ENCODE data around the gene USP16. TPM values are rescaled to one million over a fixed set of nuclear protein-coding genes. Genes with fewer than 3 reads are reported as not detected.

The USP16 gene
- total and polyA plus RNA-seq, 5 experiments from 2014 or later = 20.0 to 62.6 (median 21.9) TPM

DNA sequence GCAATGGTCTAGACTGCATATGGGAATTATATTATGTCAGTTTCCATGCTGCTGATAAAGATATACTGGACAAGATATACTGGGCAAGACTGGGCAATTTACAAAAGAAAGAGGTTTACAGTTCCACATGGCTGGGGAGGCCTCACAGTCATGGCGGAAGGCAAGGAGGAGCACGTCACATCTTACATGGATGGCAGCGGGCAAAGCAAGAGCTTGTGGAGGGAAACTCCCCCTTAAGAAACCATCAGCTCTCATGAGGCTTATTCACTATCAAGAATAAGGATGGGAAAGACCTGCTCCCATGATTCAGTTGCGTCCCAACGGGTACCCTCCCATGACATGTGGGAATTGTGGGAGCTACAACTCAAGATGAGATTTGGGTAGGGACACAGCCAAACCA lies 27.8 kb downstream of the USP16 start:
- ATAC-seq (no peak), DNase-seq (no peak)
- POLR2A ChIA-PET = no interaction called here
- Mint-ChIP-seq H3K36me3 (peaks cover 0 to 21% (median 21%) of the 10 kb centered on the region in 3 donors), H3K4me1 (peaks cover 0 to 6% (median 1%) of the 10 kb centered on the region in 4 donors), H3K9me3 (no peaks in the 10 kb centered on the region), H3K27me3 (no peaks in the 10 kb centered on the region), H3K27ac (no peak overlapping the region), H3K4me3 (no peak overlapping the region)

DNA sequence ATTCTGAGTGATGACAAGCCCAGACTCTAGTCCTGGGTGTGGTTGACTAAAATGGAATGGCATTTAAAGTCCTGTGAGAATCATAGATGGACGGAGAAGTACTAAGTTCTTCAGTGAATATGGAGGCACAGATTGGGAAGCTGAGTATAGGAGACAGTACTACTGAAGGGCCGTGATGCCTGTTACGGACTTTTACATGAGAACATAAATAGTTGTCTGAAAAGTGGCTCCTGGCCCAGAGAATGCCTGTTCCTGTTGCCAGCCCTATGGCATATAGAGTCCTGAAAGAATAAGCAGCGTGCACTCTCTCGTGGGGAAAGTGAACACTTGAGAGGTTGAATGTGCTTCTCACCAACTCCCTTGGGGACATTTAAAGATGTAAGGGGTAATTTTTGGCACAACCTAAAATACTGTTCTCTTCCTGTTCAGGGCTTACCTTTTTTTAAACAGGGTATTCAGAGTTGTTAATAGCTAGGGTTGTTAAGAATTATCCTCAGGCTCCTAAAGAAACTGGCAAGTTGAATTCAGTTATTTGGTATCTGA lies 28.6 kb downstream of the USP16 start:
- no peaks in the 10 kb centered on the region for H3K4me1 Mint-ChIP-seq
- H3K4me3 Mint-ChIP-seq = no peak overlapping the region
- H3K27me3 Mint-ChIP-seq = no peaks in the 10 kb centered on the region
- no peak for DNase-seq
- peak in 1 of 2 donors; percentile 6 for ATAC-seq
- H3K27ac Mint-ChIP-seq = peak overlapping the region in 3 of 10 donors; percentile 7 to 21 (median 13)
- no peaks in the 10 kb centered on the region for H3K9me3 Mint-ChIP-seq
- POLR2A ChIA-PET = no interaction called here
- H3K36me3 Mint-ChIP-seq = peaks cover 0 to 21% (median 21%) of the 10 kb centered on the region in 3 donors

DNA sequence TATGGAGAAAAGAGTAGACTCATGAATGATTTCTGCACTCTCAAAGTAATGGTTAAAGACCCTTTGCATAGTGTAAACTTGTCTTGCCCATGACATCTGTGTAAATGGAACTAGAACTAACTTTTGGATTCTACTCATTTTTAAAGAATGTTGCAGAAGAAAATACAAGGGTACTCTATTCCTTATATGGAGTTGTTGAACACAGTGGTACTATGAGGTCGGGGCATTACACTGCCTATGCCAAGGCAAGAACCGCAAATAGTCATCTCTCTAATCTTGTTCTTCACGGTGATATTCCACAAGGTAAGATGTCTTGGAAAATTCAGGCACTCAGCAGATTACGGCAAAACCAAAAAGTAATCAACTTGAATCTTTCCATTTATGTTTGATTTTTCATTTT lies 29.2 kb downstream of the USP16 start:
- H3K27ac Mint-ChIP-seq = peak overlapping the region in 3 of 10 donors; percentile 13 to 53 (median 25)
- peaks cover 0 to 27% (median 19%) of the 10 kb centered on the region in 3 donors for H3K36me3 Mint-ChIP-seq
- DNase-seq (no peak), ATAC-seq (no peak)
- no peaks in the 10 kb centered on the region for H3K27me3 Mint-ChIP-seq
- no peaks in the 10 kb centered on the region for H3K4me1 Mint-ChIP-seq
- POLR2A ChIA-PET = no interaction called here
- H3K4me3 Mint-ChIP-seq = no peak overlapping the region
- no peaks in the 10 kb centered on the region for H3K9me3 Mint-ChIP-seq

DNA sequence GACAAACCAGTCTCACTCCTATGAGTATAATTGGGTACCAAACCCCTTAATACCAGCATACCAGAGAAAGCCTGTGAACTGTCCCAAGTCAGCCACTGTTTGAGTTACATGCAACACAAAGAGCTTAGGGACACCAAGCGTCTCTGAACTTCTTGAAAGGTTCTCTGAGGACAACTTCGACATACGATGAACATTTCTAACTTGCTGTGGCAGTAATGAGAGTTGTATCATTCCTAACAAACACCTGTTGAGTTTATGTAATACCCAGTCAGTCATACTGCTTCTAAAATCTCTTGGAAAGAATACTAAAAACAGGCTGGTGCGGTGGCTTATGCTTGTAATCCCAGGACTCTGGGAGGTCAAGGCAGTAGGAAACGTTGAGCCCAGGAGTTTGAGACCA lies 30.6 kb downstream of the USP16 start:
- no peak overlapping the region for H3K4me3 Mint-ChIP-seq
- no peaks in the 10 kb centered on the region for H3K4me1 Mint-ChIP-seq
- H3K36me3 Mint-ChIP-seq = peaks cover 0 to 38% (median 11%) of the 10 kb centered on the region in 3 donors
- no peaks in the 10 kb centered on the region for H3K9me3 Mint-ChIP-seq
- H3K27me3 Mint-ChIP-seq = no peaks in the 10 kb centered on the region
- peak overlapping the region in 4 of 10 donors; percentile 15 to 85 (median 34) for H3K27ac Mint-ChIP-seq
- ATAC-seq = peak; percentile 8 to 34
- DNase-seq = no peak
- POLR2A ChIA-PET = no interaction called here

DNA sequence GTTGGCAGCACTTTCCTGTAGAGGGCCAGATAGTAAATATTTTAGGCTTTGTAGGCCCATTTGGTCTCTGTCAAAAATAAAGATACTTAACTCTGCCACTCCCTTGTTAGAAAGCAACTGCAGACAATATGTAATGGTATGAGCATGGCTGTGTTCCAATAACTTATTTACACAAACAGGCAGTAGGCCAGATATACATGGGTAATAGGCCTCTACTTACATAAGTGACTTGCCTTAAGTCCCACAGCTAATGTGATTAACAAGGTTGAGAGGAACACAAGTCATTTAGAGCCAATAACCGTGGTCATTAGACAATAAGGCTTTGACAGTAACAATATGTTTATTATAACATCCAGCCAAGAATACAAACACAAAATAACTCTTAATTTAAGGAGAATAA lies 31.5 kb downstream of the USP16 start:
- peaks cover 2 to 46% (median 13%) of the 10 kb centered on the region in 3 donors for H3K36me3 Mint-ChIP-seq
- no peaks in the 10 kb centered on the region for H3K9me3 Mint-ChIP-seq
- H3K4me1 Mint-ChIP-seq = no peaks in the 10 kb centered on the region
- POLR2A ChIA-PET = no interaction called here
- ATAC-seq (no peak), DNase-seq (no peak)
- H3K27me3 Mint-ChIP-seq = no peaks in the 10 kb centered on the region
- no peak overlapping the region for H3K4me3 Mint-ChIP-seq
- peak overlapping the region in 2 of 10 donors; percentile 13 to 37 for H3K27ac Mint-ChIP-seq

DNA sequence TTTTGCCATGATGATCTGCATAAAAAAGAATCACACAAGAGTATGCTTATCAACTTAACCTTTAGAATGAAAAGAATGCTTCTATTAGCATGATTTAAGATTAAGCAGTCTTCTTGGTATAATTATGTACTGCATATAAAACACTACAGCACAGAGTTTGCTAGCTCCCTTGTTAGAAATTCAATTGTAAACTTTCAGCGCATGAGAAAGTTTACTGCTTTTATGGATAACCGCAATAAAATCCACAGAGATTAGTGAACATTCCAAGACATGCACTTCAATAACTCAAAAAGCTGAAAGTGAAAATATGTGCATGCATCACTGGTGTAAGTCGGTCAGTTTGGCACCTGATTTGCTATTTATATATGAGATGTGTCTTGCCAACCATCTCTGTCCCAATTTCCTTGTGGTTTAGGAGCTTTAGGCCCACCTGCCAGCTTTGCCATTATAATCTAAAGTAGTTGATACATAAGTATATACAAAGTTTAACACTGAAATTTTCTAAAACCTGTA lies 32.1 kb downstream of the USP16 start:
- POLR2A ChIA-PET = no interaction called here
- Mint-ChIP-seq H3K9me3 (no peaks in the 10 kb centered on the region), H3K27me3 (no peaks in the 10 kb centered on the region), H3K4me1 (no peaks in the 10 kb centered on the region), H3K27ac (peak overlapping the region in 3 of 10 donors; percentile 13 to 56 (median 37)), H3K4me3 (no peak overlapping the region), H3K36me3 (peaks cover 6 to 52% (median 18%) of the 10 kb centered on the region in 3 donors)
- DNase-seq = no peak
- ATAC-seq = no peak

DNA sequence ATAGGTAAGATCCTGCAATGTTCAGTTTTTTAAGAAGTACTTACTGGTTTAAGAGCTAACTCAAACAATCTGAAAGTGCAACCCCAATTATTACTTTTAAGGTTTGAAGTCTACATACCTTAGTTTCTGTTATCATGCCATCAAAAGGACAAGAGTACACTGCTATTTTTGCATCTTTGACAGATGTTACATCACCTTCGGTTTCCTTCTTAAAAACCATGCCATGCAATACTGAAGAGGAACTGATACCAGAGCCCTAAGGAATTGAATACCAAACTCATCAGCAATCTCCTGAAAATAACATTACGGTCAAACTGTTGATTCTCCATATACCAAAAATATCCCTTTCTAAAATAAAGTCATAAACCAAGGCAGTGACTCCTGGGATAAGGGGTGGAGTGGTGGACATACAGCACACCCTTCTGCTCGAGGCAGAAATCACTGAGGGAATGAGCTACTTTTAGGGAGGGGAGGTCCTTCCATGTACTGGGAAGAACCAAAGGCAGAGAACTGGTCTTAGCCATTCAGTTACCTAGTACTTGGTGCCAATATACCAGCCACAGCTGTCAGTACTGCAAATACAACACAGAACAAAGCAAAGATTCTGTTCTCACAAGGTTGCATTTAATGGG lies 40.5 kb downstream of the USP16 start:
- Mint-ChIP-seq H3K27ac (peak overlapping the region in 4 of 10 donors; percentile 27 to 69 (median 40)), H3K4me3 (no peak overlapping the region), H3K9me3 (no peaks in the 10 kb centered on the region), H3K4me1 (peaks cover 2 to 17% (median 9%) of the 10 kb centered on the region in 4 donors), H3K27me3 (no peaks in the 10 kb centered on the region), H3K36me3 (peaks cover 15 to 92% (median 32%) of the 10 kb centered on the region in 3 donors)
- DNase-seq (no peak), ATAC-seq (no peak)
- POLR2A ChIA-PET = interaction anchor here (0.6 kb wide), 1 partner anchor 40 kb away, joined by 3 read pairs; the partner anchor contains the start of gene USP16

DNA sequence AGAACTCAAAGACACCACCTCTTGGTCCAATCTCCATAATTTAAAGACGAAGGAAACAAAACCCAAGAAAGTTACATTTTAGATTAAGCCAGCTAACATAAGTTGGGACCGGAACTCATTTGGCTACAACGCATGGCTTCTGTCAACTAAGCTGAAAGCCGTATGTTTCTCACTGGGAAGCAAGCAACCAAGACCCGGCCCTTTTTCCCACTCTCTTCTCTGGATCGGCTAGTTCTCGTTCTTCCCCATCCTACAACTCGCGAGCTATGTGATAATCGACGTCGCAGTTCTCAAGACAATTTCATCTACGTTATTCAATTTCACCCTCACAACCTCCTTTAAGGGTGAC lies 48.4 kb downstream of the USP16 start:
- DNase-seq (no peak), ATAC-seq (no peak)
- no peaks in the 10 kb centered on the region for H3K27me3 Mint-ChIP-seq
- POLR2A ChIA-PET = interaction anchor here (0.7 to 4.9 kb wide), 9 partner anchors 9 to 226 kb away, joined by 3 to 69 read pairs (median 9); partner anchors contain the start of genes BACH1, LTN1, RWDD2B and USP16
- peak overlapping the region; percentile 97 to 100 (median 99) for H3K27ac Mint-ChIP-seq
- H3K36me3 Mint-ChIP-seq = peaks cover 0 to 35% (median 3%) of the 10 kb centered on the region in 3 donors
- H3K4me1 Mint-ChIP-seq = peaks cover 27 to 75% (median 57%) of the 10 kb centered on the region in 4 donors
- no peaks in the 10 kb centered on the region for H3K9me3 Mint-ChIP-seq
- peak overlapping the region; percentile 97 to 100 (median 100) for H3K4me3 Mint-ChIP-seq

DNA sequence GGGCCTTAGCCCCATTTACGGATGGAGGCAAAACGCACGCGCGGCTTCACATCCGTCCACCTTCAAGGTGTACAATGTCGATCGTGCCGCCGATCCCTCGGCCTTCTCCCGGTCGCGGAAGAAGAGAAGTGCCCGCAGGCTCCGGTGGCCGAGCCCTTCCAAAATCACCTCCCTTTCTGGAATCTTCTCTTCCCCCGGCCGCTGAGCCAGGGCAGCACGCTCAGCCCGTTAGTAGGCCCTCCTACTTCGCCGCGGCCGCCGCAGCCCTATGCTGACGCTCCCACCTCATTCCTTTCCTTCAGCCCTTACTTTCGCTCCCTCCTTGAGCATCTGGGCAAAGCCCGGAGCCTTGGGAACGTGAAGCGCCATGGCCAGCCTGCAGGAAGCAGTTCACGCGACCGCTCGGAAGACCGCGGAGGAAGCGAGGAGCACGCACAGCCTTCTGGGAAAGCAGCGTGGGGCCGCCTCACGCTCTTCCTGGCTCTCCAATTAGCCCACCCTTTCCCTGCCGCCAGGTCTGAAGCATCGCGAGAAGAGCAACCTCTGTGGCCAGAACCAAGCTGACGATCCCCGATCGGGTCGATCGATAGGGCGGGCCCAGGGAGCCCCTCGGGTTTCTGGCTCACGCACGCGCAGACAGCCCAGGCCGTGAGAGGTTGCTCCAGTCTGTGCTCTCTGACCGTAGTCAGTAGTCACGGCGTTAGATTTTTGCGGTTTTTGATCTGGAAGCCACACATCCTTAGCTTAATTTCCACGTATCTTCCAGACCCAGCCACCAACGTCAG lies 48.9 kb downstream of the USP16 start, which contains the start of gene CCT8:
Gene CCT8, minus strand, starts transcription at position 427 of the 785 bp plus-strand sequence. Its CDS starts 58 bp downstream, at position 369.
- ATAC-seq (peak; percentile 88 to 90), DNase-seq (peak; percentile 92 to 100 (median 99))
- H3K4me1 Mint-ChIP-seq = peaks cover 27 to 80% (median 62%) of the 10 kb centered on the region in 4 donors
- H3K4me3 Mint-ChIP-seq = peak within 1 kb of the TSS; percentile 97 to 100 (median 100)
- peak within 1 kb of the TSS; percentile 97 to 100 (median 99) for H3K27ac Mint-ChIP-seq
- H3K27me3 Mint-ChIP-seq = no peaks in the 10 kb centered on the region
- H3K9me3 Mint-ChIP-seq = no peaks in the 10 kb centered on the region
- POLR2A ChIA-PET = interaction anchor here (0.8 to 4.9 kb wide), 11 partner anchors 9 to 376 kb away, joined by 4 to 69 read pairs (median 9); partner anchors contain the start of genes BACH1, LTN1, RWDD2B and USP16
- peaks cover 0 to 32% (median 3%) of the 10 kb centered on the region in 3 donors for H3K36me3 Mint-ChIP-seq

DNA sequence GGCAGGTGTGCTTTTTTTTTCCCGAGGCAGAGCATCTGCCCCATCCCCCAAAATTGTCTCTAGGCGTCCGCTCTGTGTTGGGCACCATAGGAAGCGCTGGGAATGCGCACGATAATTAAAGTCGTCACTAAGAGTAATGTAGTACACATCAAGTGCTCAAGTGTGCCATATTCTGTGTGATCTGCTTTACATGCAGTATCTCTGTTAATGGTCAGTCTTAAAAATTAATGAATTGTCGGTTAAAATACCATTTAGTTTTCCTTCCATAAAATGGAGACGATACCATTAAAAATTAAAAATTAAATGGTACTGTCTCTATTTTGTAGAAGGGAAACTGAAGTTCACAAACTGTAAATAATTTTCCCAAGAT lies 49.5 kb downstream of the USP16 start:
- H3K27me3 Mint-ChIP-seq = no peaks in the 10 kb centered on the region
- no peak for DNase-seq
- peaks cover 0 to 2% (median 0%) of the 10 kb centered on the region in 9 donors for H3K9me3 Mint-ChIP-seq
- H3K36me3 Mint-ChIP-seq = peaks cover 0 to 26% (median 3%) of the 10 kb centered on the region in 3 donors
- POLR2A ChIA-PET = interaction anchor here (0.5 to 4.9 kb wide), 13 partner anchors 8 to 375 kb away, joined by 3 to 69 read pairs (median 8); partner anchors contain the start of genes BACH1, LTN1, RWDD2B and USP16
- peak; percentile 24 to 37 for ATAC-seq
- H3K27ac Mint-ChIP-seq = peak overlapping the region; percentile 97 to 100 (median 99)
- peak overlapping the region; percentile 97 to 100 (median 100) for H3K4me3 Mint-ChIP-seq
- H3K4me1 Mint-ChIP-seq = peaks cover 32 to 82% (median 68%) of the 10 kb centered on the region in 4 donors

DNA sequence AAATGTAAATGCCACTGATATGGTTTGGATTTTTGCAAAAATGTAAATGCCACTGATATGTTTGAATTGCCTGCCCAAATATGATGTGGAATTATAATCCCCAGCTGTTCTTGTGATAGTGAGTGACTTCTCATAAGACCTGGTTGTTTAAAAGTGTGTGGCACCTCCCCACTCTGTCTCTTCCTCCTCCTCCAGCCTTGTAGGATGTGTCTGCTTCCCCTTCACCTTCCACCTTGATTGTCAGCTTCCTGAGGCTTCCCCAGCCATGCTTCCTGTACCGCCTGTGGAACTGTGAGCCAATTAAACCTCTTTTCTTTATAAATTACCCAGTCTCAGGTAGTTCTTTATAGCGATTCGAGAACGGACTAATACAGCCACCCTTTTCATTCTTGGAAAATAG lies 50.3 kb downstream of the USP16 start:
- ATAC-seq = no peak
- POLR2A ChIA-PET = interaction anchor here (0.9 to 4.9 kb wide), 7 partner anchors 12 to 275 kb away, joined by 3 to 69 read pairs (median 12); partner anchors contain the start of genes BACH1, LTN1, RWDD2B and USP16
- peak overlapping the region in 9 of 10 donors; percentile 57 to 84 (median 69) for H3K27ac Mint-ChIP-seq
- H3K9me3 Mint-ChIP-seq = peaks cover 0 to 3% (median 0%) of the 10 kb centered on the region in 9 donors
- peaks cover 38 to 86% (median 72%) of the 10 kb centered on the region in 4 donors for H3K4me1 Mint-ChIP-seq
- peak overlapping the region in 9 of 10 donors; percentile 6 to 76 (median 54) for H3K4me3 Mint-ChIP-seq
- H3K36me3 Mint-ChIP-seq = peaks cover 0 to 18% (median 3%) of the 10 kb centered on the region in 3 donors
- DNase-seq = no peak
- no peaks in the 10 kb centered on the region for H3K27me3 Mint-ChIP-seq

Measured in naive thymus-derived CD8-positive, alpha-beta T cell (primary cell).